ENCODE results near the gene HSD11B1. TPM values are rescaled to one million over a fixed set of nuclear protein-coding genes. Genes with fewer than 3 reads are reported as not detected.

Gene HSD11B1
- total RNA-seq, 1 experiment from 2014 or later: 0.27 TPM

DNA sequence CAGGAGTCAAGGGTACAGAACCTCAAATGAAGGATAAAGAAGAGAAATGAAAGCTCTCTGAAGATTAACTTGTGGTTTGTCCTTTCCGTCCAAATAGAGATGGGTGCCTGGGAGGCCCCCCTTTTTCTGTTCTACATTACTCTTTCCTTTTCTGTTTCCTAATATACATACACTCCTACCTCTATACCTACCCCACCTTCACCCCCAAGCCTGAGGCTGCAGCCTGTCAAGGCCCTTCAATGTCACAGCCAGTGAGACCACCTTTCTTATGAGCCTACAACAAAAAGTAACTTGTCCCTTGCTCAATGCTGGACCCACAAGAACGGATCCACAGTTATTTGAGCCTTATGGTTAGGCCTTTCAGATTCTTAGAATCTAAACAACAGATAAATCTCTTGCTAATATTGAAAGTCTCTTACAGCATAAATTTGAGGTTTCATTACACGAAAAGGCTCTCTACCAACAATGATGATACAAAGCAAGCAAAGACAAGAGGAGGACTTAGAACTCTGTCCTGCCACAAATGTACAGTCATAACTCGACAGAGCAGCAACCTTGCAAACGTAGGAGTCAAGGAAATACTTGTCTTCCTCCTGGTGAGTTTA lies 47.1 kb downstream of the HSD11B1 start:
- no peaks in the 10 kb centered on the region for H3K9me2 ChIP-seq (ENCODE audit: insufficient read depth)
- H3K36me3 ChIP-seq (ENCODE audit: control insufficient read depth in 1 of 2, insufficient read depth in 2 of 2, low read length in 2 of 2): no peaks in the 10 kb centered on the region
- H4K20me1 ChIP-seq (ENCODE audit: insufficient read depth): no peaks in the 10 kb centered on the region
- DNase-seq (ENCODE audit: low read depth, low spot score) (no peak), ATAC-seq (no peak)
- H3K4me3 ChIP-seq (replicated peaks in 1 of 2; ENCODE audit: low read depth in 1 of 2, low read length in 2 of 2): no peak overlapping the region
- peaks cover 0 to 14% of the 10 kb centered on the region in 2 experiments; a peak in 2 of 4 replicates for H3K4me1 ChIP-seq (ENCODE audit: control insufficient read depth in 1 of 2, insufficient read depth in 2 of 2, low read length in 2 of 2)
- no peak overlapping the region for H3K27ac ChIP-seq (ENCODE audit: low read depth, low read length)
- no peaks in the 10 kb centered on the region for H3K79me2 ChIP-seq (ENCODE audit: insufficient read depth, low read length)
- RAD21 ChIA-PET (ENCODE audit: low non-redundant PET in 1 of 2, low total read pairs in 2 of 2, uncharacterized antibody in 2 of 2, unreplicated experiment in 2 of 2): no interaction called here
- POLR2A ChIA-PET: no interaction called here
- no TSS peak for BruUV-seq (replicated peaks)
- H3K9ac ChIP-seq (ENCODE audit: low read length): no peak overlapping the region
- H2AFZ ChIP-seq (ENCODE audit: low read depth, low read length, poor library complexity, severe bottlenecking): no peak overlapping the region
- CTCF ChIA-PET: no interaction called here
- H3K4me2 ChIP-seq (ENCODE audit: low read length): no peak overlapping the region
- H3K27me3 ChIP-seq (ENCODE audit: insufficient read depth, low read length): no peaks in the 10 kb centered on the region
- no peaks in the 10 kb centered on the region for H3K9me3 ChIP-seq (ENCODE audit: control insufficient read depth in 1 of 2, insufficient read depth in 1 of 2, low read depth in 1 of 2, low read length in 2 of 2)
- TF ChIP-seq, protein P1, sequence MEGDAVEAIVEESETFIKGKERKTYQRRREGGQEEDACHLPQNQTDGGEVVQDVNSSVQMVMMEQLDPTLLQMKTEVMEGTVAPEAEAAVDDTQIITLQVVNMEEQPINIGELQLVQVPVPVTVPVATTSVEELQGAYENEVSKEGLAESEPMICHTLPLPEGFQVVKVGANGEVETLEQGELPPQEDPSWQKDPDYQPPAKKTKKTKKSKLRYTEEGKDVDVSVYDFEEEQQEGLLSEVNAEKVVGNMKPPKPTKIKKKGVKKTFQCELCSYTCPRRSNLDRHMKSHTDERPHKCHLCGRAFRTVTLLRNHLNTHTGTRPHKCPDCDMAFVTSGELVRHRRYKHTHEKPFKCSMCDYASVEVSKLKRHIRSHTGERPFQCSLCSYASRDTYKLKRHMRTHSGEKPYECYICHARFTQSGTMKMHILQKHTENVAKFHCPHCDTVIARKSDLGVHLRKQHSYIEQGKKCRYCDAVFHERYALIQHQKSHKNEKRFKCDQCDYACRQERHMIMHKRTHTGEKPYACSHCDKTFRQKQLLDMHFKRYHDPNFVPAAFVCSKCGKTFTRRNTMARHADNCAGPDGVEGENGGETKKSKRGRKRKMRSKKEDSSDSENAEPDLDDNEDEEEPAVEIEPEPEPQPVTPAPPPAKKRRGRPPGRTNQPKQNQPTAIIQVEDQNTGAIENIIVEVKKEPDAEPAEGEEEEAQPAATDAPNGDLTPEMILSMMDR (IDR thresholded peaks at IDR 0.05 in 2 of 3, conservative IDR thresholded peaks at IDR 0.05 in 1 of 3; ENCODE audit: borderline replicate concordance in 1 of 3, insufficient read depth in 1 of 3, low read depth in 2 of 3, low read length in 2 of 3): no peak
- TF ChIP-seq EZH2phosphoT487 (IDR thresholded peaks at IDR 0.05; ENCODE audit: borderline replicate concordance) (no peak), EZH2 (IDR thresholded peaks at IDR 0.05) (no peak), RAD21 (IDR thresholded peaks at IDR 0.05; ENCODE audit: low read depth) (no peak), ZNF274 (IDR thresholded peaks at IDR 0.05; ENCODE audit: low read depth, low read length) (no peak), SIN3A (IDR thresholded peaks at IDR 0.05; ENCODE audit: low read depth) (no peak), CBX3 (IDR thresholded peaks at IDR 0.05; ENCODE audit: low read depth) (no peak), JUND (IDR thresholded peaks at IDR 0.05) (no peak), POLR2A (IDR thresholded peaks at IDR 0.05; ENCODE audit: borderline replicate concordance, extremely low read depth, insufficient read depth, insufficient read length) (no peak), CEBPB (IDR thresholded peaks at IDR 0.05; ENCODE audit: low read depth) (no peak), TCF7L2 (IDR thresholded peaks at IDR 0.05; ENCODE audit: borderline replicate concordance, extremely low read depth, insufficient read depth, insufficient read length) (no peak), EGR1 (IDR thresholded peaks at IDR 0.05; ENCODE audit: low read depth) (no peak), SRF (IDR thresholded peaks at IDR 0.05; ENCODE audit: low read depth) (no peak), ZFX (IDR thresholded peaks at IDR 0.05) (no peak), POLR2AphosphoS5 (IDR thresholded peaks at IDR 0.05; ENCODE audit: low read depth, low read length) (no peak)
- TF ChIP-seq, protein P2, sequence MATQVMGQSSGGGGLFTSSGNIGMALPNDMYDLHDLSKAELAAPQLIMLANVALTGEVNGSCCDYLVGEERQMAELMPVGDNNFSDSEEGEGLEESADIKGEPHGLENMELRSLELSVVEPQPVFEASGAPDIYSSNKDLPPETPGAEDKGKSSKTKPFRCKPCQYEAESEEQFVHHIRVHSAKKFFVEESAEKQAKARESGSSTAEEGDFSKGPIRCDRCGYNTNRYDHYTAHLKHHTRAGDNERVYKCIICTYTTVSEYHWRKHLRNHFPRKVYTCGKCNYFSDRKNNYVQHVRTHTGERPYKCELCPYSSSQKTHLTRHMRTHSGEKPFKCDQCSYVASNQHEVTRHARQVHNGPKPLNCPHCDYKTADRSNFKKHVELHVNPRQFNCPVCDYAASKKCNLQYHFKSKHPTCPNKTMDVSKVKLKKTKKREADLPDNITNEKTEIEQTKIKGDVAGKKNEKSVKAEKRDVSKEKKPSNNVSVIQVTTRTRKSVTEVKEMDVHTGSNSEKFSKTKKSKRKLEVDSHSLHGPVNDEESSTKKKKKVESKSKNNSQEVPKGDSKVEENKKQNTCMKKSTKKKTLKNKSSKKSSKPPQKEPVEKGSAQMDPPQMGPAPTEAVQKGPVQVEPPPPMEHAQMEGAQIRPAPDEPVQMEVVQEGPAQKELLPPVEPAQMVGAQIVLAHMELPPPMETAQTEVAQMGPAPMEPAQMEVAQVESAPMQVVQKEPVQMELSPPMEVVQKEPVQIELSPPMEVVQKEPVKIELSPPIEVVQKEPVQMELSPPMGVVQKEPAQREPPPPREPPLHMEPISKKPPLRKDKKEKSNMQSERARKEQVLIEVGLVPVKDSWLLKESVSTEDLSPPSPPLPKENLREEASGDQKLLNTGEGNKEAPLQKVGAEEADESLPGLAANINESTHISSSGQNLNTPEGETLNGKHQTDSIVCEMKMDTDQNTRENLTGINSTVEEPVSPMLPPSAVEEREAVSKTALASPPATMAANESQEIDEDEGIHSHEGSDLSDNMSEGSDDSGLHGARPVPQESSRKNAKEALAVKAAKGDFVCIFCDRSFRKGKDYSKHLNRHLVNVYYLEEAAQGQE (IDR thresholded peaks at IDR 0.05; ENCODE audit: low read depth): no peak
- TF ChIP-seq, protein P3, sequence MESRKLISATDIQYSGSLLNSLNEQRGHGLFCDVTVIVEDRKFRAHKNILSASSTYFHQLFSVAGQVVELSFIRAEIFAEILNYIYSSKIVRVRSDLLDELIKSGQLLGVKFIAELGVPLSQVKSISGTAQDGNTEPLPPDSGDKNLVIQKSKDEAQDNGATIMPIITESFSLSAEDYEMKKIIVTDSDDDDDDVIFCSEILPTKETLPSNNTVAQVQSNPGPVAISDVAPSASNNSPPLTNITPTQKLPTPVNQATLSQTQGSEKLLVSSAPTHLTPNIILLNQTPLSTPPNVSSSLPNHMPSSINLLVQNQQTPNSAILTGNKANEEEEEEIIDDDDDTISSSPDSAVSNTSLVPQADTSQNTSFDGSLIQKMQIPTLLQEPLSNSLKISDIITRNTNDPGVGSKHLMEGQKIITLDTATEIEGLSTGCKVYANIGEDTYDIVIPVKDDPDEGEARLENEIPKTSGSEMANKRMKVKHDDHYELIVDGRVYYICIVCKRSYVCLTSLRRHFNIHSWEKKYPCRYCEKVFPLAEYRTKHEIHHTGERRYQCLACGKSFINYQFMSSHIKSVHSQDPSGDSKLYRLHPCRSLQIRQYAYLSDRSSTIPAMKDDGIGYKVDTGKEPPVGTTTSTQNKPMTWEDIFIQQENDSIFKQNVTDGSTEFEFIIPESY (IDR thresholded peaks at IDR 0.05; ENCODE audit: extremely low read depth, insufficient replicate concordance, low read length): no peak
- TF ChIP-seq, protein P4, sequence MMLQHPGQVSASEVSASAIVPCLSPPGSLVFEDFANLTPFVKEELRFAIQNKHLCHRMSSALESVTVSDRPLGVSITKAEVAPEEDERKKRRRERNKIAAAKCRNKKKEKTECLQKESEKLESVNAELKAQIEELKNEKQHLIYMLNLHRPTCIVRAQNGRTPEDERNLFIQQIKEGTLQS (IDR thresholded peaks at IDR 0.05): no peak
- TF ChIP-seq, protein P5, sequence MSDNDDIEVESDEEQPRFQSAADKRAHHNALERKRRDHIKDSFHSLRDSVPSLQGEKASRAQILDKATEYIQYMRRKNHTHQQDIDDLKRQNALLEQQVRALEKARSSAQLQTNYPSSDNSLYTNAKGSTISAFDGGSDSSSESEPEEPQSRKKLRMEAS (IDR thresholded peaks at IDR 0.05): no peak
- intact Hi-C loops (cut with micrococcal nuclease): no loop called here
